Transverse colon (tissue), 4 donors: ENCODE measurements around the gene PLAAT3.

ENCODE experiments used
- EP300 ChIP-seq: sonication (generic); formaldehyde crosslinking; IDR thresholded peaks from one replicate; pipeline ENCODE4 v1.6.1; 2017; ENCODE audit warnings: antibody characterized with exemption, low read depth
- POLR2A ChIP-seq: fragments of 450-650 bp; IDR thresholded peaks from one replicate; pipeline ENCODE4 v1.6.1; 2016; ENCODE audit warnings: antibody characterized with exemption, mild to moderate bottlenecking, moderate library complexity
- POLR2AphosphoS5 ChIP-seq, 3 donors: sonication (generic); formaldehyde crosslinking; IDR thresholded peaks; one replicate each; pipeline ENCODE4 v1.6.1; 2016; ENCODE audit warnings: antibody characterized with exemption in 3 of 3
- TF ChIP-seq, protein P1 (sequence below), 5 experiments: fragments of 200-600 bp in 3 of 5; fragments of 450-650 bp in 2 of 5; sonication (generic) in 3 of 5; IDR thresholded peaks; 1 replicate in 2 of 5; 2 replicates in 3 of 5; pipeline ENCODE4 v1.5.1; 2016 to 2017; ENCODE audit warnings: antibody characterized with exemption in 5 of 5, inconsistent platforms in 3 of 5, mild to moderate bottlenecking in 2 of 5, moderate library complexity in 1 of 5

DNA sequence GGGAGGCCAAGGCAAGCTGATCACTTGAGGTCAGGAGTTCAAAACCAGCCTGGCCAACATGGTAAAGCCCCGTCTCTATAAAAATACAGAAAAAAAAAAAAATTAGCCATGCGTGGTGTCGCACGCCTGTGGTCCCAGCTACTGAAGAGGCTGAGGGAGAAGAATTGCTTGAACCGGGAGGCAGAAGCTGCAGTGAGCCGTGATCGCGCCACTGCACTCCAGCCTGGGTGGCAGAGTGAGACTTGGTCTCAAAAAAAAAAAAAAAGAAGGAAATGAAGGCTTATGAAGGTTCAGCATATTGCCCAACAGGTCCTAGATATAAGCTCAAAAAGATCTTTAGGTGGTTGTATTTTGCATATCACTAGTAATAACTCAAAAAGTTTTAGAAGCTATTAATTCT is 46.7 kb upstream of the PLAAT3 start:
- TF ChIP-seq, protein P1, sequence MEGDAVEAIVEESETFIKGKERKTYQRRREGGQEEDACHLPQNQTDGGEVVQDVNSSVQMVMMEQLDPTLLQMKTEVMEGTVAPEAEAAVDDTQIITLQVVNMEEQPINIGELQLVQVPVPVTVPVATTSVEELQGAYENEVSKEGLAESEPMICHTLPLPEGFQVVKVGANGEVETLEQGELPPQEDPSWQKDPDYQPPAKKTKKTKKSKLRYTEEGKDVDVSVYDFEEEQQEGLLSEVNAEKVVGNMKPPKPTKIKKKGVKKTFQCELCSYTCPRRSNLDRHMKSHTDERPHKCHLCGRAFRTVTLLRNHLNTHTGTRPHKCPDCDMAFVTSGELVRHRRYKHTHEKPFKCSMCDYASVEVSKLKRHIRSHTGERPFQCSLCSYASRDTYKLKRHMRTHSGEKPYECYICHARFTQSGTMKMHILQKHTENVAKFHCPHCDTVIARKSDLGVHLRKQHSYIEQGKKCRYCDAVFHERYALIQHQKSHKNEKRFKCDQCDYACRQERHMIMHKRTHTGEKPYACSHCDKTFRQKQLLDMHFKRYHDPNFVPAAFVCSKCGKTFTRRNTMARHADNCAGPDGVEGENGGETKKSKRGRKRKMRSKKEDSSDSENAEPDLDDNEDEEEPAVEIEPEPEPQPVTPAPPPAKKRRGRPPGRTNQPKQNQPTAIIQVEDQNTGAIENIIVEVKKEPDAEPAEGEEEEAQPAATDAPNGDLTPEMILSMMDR (IDR thresholded peaks at IDR 0.05): no peak
- TF ChIP-seq POLR2A: no peak
- TF ChIP-seq POLR2AphosphoS5 (IDR thresholded peaks at IDR 0.05): no peak
- TF ChIP-seq EP300: no peak
